ENCODE measurements around the gene VTI1A. TPM values are rescaled to one million over a fixed set of nuclear protein-coding genes. Genes with fewer than 3 reads are reported as not detected.

Gene VTI1A
- total and polyA plus RNA-seq, 7 donors, result 9.9 to 31.5 (median 20.1) TPM

DNA sequence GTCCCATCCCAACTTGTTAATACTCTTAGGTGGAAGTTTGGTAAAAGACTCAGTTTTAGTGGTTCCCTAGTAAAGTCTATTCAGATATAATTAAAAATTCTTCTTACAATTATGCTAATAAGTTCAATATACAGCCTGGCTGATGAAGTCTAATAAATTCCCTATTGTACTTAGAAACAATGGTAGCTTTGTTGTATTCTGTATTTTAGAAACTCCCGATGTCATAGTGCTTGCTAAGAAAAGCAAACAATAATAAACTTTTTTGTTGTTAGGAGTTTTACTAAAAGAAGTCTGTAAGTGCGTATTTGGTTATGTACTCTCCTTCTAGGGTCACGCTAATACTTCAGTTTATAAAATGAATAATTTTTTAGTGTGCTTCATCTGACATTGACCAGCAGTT is 206.8 kb downstream of the VTI1A start:
- Histone ChIP-seq H3K27me3 (ENCODE audit: insufficient read depth in 3 of 3, low read length in 2 of 3) (no peaks in the 10 kb centered on the region), H3K4me1 (no peaks in the 10 kb centered on the region), H3K27ac (no peak overlapping the region), H3K9me3 (no peaks in the 10 kb centered on the region), H3K36me3 (ENCODE audit: insufficient read depth in 1 of 2, low read depth in 1 of 2) (no peaks in the 10 kb centered on the region), H3K4me3 (no peak overlapping the region)
- DNase-seq (no peak), ATAC-seq (no peak)
- TF ChIP-seq, protein P1, sequence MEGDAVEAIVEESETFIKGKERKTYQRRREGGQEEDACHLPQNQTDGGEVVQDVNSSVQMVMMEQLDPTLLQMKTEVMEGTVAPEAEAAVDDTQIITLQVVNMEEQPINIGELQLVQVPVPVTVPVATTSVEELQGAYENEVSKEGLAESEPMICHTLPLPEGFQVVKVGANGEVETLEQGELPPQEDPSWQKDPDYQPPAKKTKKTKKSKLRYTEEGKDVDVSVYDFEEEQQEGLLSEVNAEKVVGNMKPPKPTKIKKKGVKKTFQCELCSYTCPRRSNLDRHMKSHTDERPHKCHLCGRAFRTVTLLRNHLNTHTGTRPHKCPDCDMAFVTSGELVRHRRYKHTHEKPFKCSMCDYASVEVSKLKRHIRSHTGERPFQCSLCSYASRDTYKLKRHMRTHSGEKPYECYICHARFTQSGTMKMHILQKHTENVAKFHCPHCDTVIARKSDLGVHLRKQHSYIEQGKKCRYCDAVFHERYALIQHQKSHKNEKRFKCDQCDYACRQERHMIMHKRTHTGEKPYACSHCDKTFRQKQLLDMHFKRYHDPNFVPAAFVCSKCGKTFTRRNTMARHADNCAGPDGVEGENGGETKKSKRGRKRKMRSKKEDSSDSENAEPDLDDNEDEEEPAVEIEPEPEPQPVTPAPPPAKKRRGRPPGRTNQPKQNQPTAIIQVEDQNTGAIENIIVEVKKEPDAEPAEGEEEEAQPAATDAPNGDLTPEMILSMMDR (IDR thresholded peaks at IDR 0.05), result no peak
- WGBS, 3 donors, result 87 to 90% (median 89%) methylated on average over 3 of the region's 3 CpGs
- intact Hi-C loops (cut with DNase I), result no loop called here

DNA sequence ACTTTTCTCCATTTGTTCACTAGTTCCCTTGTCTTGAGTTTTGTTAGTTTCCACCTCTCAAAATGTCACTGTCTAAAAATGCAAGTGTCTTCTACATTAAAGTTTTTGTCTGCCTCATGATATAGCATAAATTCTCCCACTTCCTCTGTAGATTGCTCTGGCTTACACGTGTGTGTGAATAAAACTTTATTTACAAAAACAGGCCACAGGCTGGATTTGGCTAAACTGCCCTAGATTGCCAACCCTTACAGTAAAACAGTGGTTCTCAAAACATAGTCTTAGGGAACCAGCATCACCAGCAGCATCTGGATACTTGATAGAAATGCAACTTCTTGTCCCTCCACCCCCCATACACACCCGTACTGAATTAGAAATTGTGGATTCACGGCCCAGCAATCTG is 207.8 kb downstream of the VTI1A start:
- H3K9me3 ChIP-seq, result no peaks in the 10 kb centered on the region
- intact Hi-C loops (cut with DNase I), result no loop called here
- ATAC-seq, result no peak
- WGBS, 3 donors, result 91 to 95% (median 91%) methylated on average over 3 of the region's 3 CpGs
- no peak for DNase-seq
- H3K36me3 ChIP-seq (ENCODE audit: insufficient read depth in 1 of 2, low read depth in 1 of 2), result no peaks in the 10 kb centered on the region
- no peaks in the 10 kb centered on the region for H3K4me1 ChIP-seq
- no peak overlapping the region for H3K4me3 ChIP-seq
- H3K27ac ChIP-seq, result no peak overlapping the region
- no peaks in the 10 kb centered on the region for H3K27me3 ChIP-seq (ENCODE audit: insufficient read depth in 3 of 3, low read length in 2 of 3)
- TF ChIP-seq, protein P1 (IDR thresholded peaks at IDR 0.05), result no peak

DNA sequence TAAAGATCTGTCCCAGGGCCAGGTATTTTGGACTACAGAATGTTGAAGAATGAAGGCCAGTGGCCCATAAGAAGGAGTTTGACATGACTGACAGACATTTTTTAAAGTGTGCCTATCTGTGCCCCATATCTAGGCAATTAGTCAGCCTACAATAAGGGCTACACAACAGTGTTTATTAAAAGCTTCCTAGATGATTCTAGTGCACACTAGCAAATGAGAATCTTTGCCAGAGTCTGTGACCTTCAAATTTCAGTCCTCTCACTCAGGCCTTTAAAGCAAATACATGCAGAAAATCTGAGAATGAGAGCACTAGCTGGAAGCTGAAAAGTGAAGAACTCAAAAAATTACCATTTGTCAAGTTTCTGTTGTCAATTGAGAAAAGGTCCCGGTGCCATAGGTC is 208.7 kb downstream of the VTI1A start:
- Histone ChIP-seq H3K9me3 (no peaks in the 10 kb centered on the region), H3K36me3 (ENCODE audit: insufficient read depth in 1 of 2, low read depth in 1 of 2) (no peaks in the 10 kb centered on the region), H3K4me1 (no peaks in the 10 kb centered on the region), H3K27me3 (ENCODE audit: insufficient read depth in 3 of 3, low read length in 2 of 3) (no peaks in the 10 kb centered on the region), H3K4me3 (no peak overlapping the region), H3K27ac (no peak overlapping the region)
- 94 to 98% (median 97%) methylated on average over 1 of the region's 1 CpG for WGBS, 3 donors
- intact Hi-C loops (cut with DNase I), result no loop called here
- DNase-seq (no peak), ATAC-seq (no peak)
- TF ChIP-seq, protein P1 (IDR thresholded peaks at IDR 0.05), result no peak

DNA sequence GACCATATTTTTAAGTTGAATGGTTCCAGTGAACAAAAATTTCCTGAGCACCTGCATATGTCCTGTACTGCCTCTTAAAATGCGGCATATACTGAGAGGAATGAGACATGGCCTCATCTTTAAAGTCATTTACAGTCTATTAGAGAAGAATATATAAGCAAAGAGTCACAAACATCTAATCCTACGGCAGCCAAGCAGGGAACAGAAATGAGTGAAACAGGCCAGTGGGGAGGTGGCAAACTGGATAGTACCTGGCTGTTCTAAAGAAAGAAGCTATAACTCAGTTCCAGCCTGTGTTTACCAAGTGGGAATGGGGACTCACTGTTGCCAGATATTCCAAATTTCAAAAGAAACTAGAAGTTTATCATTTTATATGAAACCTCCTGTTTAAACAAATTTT is 211.4 kb downstream of the VTI1A start:
- DNase-seq, result no peak
- TF ChIP-seq, protein P1 (IDR thresholded peaks at IDR 0.05), result no peak
- no peaks in the 10 kb centered on the region for H3K36me3 ChIP-seq (ENCODE audit: insufficient read depth in 1 of 2, low read depth in 1 of 2)
- WGBS, 3 donors, result 93 to 97% (median 95%) methylated on average over 2 of the region's 2 CpGs
- no peaks in the 10 kb centered on the region for H3K4me1 ChIP-seq
- no peaks in the 10 kb centered on the region for H3K9me3 ChIP-seq
- H3K27ac ChIP-seq, result no peak overlapping the region
- no peaks in the 10 kb centered on the region for H3K27me3 ChIP-seq (ENCODE audit: insufficient read depth in 3 of 3, low read length in 2 of 3)
- H3K4me3 ChIP-seq, result no peak overlapping the region
- intact Hi-C loops (cut with DNase I), result no loop called here
- no peak for ATAC-seq

DNA sequence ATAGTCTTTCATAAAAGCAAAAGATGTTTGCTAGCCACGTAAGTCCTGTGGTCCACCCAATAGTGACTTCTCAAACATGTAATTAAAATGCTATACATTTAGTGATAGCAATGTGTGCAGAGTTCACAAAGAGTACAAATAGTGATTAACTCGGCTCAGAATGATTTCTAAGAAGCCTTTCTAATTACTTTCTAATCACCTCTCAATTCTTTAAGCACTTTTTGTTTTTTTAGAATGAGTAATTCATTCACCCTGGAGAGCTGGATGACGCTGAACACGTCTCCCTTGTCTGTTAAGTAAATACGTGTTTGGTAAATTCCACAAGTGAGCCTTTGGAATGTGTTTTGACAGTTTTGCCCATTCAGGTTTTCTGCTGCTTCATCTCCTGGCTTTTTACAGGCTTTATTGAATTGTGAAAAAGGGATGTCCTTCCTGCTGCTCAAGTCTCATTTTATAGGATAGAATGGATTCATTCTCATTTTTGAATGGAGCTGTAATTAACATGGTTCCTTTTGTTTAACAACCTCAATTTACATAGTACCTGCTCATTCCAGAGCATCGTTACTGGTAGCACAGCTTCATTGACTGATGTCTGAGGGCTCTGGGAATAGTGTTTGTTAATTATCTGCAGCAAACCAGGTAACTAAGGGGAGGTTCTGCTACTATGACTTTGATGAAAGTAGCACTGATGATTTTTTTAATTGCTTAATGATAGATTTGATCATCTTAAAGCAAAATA is 212.1 kb downstream of the VTI1A start:
- Histone ChIP-seq H3K27ac (no peak overlapping the region), H3K27me3 (ENCODE audit: insufficient read depth in 3 of 3, low read length in 2 of 3) (no peaks in the 10 kb centered on the region), H3K4me3 (no peak overlapping the region), H3K4me1 (no peaks in the 10 kb centered on the region), H3K9me3 (no peaks in the 10 kb centered on the region), H3K36me3 (ENCODE audit: insufficient read depth in 1 of 2, low read depth in 1 of 2) (no peaks in the 10 kb centered on the region)
- WGBS, 3 donors, result 81 to 90% (median 82%) methylated on average over 6 of the region's 6 CpGs
- no peak for ATAC-seq
- DNase-seq, result no peak
- TF ChIP-seq, protein P1 (IDR thresholded peaks at IDR 0.05), result no peak
- intact Hi-C loops (cut with DNase I), result no loop called here
